Cardiac septum (tissue), 1 donor: ENCODE measurements around the gene TP63. TPM values are rescaled to one million over a fixed set of nuclear protein-coding genes. Genes with fewer than 3 reads are reported as not detected.

Source experiments
- DNase-seq: peaks from one replicate; pipeline ENCODE4 v3.0.0-alpha.2; 2020; ENCODE audit warnings: low spot score
- intact Hi-C: fragments of 100-400 bp; cut with DNase I; formaldehyde crosslinking; loops from one replicate; pipeline ENCODE4 v1.14.0; 2022
- total RNA-seq: library from RNA; stranded (reverse); fragmentation: NEBNext Ultra II Directional; extraction: Animal tissue kit (Norgen Biotek cat#: 25700); gene quantifications from one replicate; pipeline ENCODE4 v1.2.1, GENCODE V29; 2021
- donor health status: DM: no; HTN: no; CAD: no.

The TP63 gene
- total RNA-seq, 1 donor from 2014 or later: 0.40 TPM

DNA sequence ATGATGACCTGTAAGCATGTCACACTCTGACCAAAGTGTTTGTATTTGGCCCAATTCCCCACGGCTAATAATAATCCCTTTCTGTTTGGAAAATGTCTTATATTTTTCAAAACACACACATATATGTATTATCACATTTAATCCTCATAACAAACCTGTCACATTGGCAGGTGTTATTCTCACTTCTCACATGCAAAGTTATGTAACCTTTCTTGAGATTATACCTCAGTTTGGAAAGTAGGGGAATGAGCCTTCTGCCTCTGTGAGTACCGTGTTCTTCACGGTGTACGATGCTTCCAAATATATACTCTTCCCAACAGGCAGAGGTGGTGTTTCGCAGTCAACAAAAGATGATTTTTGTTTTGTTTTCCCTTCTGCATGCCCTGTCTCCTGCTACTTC, 205.6 kb downstream of the TP63 start:
- intact Hi-C loops: no loop called here
- no peak for DNase-seq

DNA sequence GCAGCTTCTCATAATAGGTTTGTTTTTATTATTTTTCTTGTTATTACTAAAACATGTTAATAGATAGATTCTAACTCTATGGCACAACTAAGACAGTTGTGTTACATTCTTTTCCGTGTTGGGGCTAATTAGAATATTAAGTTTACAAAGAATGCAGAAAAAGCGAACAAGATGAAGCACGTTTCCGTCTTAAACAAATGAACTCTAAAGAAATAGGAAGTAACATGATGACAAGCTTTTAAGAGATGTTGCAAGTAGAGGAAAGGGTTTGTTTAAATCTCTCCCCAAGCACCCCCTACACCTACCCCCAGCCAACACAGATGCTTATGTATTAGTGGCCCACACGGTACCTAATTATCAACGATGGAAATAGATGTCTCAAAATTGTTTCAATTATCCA, 207.1 kb downstream of the TP63 start:
- intact Hi-C loops: no loop called here
- DNase-seq: no peak

DNA sequence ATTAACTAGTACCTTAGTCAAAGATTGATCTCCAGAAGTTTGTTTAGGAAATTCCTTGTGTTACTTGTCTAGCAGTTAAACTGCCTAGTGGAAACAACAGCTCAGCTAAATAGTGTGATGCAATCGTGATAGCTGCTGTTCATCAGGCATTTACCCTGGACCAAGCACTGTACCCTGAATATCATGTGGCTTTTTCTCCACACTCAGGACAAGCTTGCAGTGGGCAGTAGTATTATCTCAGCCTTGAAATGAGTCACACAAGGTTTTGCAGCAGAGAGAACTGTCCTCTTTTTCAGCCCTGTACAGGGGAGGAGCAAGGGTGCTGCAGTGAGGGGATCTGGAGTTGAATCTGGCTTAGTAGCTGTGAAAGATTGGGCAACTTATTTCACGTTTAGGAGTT, 208.4 kb downstream of the TP63 start:
- no peak for DNase-seq

DNA sequence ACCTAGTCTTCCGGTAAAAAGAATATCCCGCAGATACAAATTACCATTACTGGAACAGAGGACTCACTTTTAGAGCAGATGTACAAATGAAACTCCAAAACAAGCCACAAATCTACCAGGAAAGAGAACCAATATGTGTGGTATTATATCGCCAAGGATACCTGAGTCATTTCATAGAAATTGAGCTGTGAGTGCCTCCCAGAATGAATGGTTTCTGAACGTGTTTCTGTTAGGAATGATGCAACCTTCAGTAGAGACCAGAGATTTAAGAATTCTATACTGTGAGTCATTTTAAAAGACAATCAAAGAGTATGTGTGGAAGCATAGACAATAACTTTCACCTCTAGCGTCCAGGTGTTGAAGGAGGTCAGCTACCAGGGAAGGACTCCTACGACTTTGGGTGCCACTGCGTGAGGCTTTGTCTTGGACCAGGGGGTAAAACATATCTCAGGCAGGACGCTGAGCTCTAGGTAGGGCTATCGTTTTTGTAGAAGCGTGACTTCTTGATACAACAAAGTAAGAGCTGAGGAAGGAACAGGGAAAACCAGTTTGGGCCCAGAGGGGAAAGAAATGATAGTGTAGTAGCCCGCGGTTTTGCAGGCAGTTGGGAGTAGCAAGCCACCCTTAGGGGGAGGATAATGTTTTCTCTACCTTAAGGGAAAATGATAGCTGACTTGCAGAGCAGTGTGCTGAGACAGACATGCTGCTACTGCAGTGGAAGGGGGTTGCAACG, 210.4 kb downstream of the TP63 start:
- intact Hi-C loops: no loop called here
- DNase-seq: no peak

More for the DNA sequence above, 208.4 kb downstream of the TP63 start:
- intact Hi-C loops: no loop called here

DNA sequence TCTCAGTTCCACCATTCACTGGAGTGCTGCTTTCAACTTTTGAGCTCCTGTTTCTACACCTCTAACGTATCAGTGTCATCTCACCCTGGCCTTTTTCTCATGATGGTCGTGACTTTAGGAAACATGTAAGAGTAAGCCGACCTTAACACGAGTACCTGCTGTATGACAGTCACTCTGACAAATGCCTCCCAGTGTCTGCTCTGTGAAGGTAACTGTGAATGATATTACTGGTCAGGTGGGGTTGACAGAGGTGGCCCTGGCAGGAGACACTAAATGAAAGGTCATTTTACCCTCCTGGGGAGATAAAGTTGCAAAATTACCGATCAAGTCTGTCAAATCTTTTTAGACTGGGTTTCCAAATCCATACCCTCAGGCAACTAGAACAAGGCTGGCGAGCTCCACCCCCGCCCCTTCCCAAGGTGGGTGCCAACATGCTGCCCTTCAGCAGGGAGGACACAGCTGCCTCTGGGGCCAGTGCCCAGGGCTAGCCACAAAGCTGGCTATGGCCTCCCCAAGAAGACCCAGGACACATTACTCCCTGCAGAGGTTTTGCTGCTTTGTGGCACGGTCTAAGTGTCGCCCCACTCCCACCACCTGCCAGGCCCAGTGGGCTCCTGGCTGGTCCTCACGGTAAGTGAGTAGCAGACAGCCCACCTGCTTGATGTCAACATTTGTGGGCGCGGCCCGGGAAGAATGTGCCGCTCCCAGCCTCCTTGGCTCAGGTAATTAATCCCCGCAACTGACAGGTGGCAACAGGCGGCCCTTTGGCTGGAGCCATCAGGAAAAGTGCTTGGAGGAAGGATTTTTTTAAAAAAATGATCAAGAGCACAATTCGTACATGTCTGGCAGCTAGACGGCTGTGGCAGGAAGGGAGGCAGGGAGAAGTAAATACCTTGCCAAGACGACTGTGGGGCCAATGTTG, 211.8 kb downstream of the TP63 start:
- no peak for DNase-seq
- intact Hi-C loops: no loop called here

DNA sequence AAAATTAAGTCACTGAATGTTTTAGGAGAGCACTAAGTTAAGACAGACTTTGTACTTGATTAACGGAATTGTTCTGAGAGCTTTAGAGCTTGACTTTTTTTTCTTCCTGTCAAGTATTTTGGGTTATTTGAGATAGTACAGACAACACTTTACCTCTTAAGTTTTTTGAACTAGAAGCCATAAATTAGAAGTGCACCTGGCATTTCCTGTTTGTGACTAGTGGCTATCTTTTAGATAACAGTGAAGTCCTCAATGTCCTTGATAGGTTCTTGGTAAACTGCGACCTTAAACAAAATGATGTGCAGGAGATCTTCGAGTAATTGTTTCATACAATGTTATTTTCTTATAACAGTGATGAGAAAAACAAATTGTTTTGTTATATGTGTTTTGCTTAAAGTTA, 213.9 kb downstream of the TP63 start:
- intact Hi-C loops: no loop called here
- DNase-seq: no peak

DNA sequence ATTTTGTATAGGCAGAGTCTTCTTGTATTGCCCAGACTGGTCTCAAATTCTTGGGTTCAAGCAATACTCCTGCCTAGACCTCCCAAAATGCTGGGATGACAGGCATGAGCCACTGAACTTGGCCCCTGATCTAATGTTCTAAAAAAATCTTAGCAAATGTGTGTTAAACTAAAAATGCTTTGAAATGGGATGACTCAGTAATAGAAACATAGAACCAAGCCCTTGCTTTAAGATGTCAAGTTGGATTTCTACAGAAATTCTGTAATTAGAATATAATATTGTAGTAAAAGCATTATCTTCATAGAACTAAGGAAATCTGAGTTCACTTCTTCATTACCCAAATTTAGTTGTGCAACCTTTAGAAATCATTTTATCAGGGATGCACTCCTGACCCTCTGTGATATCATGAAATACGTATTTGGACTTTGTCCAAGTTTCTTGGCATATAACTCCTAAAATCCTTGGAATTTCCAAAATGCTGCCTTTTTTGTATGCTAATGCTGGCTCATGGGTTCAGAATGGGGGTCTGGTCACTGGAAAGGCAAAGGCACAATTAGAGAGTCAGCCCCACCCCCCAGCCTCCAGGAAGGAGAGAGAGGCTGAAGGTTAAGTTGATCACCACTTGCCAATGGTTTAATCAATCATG, 217.3 kb downstream of the TP63 start:
- no peak for DNase-seq
- intact Hi-C loops: no loop called here

DNA sequence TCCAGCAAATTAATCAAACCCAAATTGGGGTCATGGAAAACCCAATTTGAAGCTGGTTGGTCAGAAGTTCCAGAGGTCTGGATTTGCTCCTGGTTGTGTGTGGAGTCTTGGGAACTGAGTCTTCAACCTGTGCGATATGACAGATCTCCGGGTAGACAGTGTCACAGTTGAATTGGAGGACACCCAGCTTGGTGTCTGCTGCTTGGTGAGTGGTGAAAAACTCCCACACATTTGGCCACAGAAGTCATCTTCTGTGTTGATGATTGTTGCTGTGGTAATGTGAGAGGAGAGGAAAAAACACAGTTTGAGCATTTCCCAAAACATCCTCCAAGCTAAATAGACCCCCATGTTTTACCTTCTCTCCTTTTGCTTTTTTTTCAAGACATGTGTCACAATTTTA, 218.1 kb downstream of the TP63 start:
- intact Hi-C loops: no loop called here
- no peak for DNase-seq

DNA sequence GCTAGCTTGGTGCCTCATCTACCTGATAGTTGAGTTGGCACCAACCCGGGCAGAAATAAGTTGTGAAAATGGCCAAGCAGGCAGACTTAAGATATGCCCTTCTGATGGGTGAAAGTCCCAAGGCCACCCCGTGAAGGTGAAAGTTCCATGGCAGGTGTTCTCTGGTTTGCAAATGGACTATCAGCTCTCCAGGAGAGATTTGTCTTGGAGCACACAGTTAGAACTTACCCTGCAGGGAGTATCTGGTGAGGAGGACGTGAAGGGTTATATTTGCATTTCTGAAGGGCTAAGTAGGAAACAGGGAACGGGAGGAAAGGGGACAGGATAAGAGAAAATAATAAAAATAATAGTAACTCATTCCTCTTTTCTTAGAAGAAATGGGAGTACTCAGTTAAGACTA, 220.5 kb downstream of the TP63 start:
- intact Hi-C loops: no loop called here
- DNase-seq: no peak

DNA sequence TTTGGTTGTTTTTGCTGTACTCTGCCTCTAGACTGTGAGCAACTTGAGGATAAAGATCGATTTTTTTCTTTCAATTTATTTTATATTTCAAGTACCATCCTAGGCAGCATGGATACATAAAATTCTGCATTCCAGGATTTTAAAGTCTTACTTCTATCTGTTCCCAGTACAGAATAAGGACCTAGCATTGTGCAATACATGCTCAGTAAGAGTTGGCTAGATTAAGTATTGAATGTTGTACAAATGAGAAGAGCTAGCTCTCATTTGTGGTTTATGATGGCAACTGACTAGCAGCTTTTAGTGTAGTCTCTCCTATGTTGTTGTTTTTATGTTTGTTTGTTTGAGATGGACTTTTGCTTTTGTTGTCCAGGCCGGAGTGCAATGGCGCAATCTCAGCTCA, 222.7 kb downstream of the TP63 start:
- DNase-seq: no peak
- intact Hi-C loops: no loop called here

DNA sequence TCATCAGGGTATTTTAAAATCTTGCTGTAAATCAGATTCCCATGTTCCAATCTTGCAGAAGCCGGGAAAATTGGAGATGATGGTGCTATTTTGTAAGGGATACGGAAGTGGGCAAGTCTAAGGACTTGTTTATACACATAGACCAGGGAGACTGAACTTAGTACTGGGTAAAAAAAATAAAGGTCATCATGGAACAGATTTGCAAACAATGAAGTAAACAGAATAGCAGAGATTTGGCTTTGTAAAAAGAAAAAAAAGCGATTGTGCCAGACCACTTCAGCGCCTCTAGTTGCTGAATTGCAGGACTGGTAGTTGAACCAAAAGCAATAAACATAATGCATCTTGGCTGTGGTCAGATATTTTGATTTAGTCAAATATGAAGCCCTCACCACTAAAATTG, 229.1 kb downstream of the TP63 start:
- no peak for DNase-seq
- intact Hi-C loops: no loop called here

DNA sequence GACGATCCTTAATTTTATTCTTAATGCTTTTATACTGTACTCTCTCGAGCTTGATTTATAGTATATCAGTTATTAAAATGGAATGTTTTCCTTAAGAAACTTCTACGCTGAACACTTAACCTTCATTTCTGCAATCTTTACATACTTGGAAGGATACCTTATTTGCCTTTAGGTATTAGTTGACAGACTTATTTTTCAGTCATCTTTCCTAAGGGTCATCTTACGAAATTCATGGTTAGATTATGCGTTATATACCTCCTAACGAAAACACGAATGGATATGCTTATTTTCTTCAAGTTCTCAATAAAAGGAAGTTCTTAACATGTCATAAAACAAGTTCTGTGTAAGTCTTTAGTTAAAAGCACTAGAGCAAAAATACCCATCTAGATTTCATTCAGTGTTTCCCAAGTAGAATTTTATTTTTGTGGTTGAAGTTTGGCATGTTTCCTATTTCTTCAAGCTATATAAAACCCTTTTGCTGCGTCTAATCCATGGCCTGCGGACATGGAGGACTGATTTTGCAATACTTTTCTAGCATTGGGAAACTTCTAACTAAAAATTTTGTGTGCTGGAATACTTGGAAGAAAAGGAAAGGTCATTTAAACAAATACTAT, 231.3 kb downstream of the TP63 start:
- intact Hi-C loops: no loop called here
- DNase-seq: no peak

DNA sequence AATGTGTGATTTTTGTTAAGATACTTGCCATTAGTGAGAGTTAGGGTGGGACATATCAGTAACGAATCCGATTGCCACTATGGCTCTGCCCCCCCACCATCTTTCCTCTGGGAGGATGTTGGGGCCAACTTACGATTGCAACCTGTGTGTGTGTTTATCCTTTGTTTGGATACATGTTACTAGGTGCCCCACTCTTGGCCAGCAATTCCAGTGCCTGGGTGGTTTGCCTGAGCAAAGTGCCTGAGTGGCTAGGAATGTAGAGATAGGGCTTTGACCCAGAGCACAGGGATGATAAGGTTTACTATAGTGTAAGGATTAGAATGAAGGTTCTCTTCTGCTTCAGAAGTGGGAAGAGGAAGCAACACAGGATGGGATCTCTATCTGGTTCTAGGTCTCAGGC, 231.8 kb downstream of the TP63 start:
- no peak for DNase-seq
- intact Hi-C loops: no loop called here

DNA sequence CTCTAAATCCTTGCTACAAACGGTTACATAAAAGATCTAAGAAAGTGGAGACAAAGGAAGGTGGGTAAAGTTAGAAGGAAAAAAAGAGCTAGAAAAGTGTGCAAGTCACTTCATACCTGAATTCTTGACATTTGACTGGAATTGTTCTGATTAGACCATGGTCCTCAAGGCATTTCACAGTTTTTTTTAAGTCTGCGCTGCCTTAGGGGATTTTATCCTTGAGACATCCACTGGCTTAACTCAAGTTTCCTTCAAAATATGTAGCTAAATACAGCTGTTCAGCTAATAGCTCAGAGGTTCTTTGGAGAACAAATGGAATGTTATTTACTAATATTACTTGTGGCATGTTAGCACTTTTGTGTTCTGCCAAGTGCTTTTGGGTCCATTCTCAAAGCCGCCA, 236.9 kb downstream of the TP63 start:
- no peak for DNase-seq
- intact Hi-C loops: no loop called here

DNA sequence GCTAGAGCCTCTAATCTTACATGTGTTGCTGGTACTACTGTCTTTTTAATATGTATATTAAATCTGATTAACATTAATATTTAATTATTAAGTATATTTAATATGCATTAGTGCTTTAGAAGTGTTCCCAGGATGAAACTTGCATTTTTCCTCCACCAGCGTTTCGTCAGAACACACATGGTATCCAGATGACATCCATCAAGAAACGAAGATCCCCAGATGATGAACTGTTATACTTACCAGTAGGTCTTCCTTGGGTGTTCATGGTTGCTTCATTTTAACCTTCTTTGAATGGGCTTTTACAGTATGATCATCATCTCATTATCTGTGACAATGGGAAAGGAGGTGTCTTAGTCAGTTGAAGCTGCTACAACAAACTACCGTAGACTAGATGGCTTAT, 238.0 kb downstream of the TP63 start:
- intact Hi-C loops: no loop called here
- DNase-seq: no peak

DNA sequence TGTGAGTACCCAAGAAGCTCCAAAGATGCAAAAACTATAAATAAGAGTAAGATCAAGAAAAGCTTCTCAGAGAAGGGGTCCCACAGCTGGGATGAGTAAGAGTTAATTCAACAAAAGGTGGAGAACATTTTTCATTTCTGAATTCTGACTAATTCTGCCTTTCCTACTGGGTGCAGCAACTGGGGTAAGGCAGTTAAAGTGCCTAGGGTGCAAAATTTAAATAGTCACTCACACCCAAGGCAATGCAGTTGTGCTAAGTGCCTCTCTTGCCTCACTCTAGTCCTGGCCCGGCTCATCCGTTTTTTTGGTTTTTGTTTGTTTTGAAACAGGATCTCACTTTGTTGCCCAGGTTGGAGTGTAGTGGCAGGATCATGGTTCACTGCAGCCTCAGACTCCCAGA, 240.2 kb downstream of the TP63 start:
- intact Hi-C loops: no loop called here
- no peak for DNase-seq

DNA sequence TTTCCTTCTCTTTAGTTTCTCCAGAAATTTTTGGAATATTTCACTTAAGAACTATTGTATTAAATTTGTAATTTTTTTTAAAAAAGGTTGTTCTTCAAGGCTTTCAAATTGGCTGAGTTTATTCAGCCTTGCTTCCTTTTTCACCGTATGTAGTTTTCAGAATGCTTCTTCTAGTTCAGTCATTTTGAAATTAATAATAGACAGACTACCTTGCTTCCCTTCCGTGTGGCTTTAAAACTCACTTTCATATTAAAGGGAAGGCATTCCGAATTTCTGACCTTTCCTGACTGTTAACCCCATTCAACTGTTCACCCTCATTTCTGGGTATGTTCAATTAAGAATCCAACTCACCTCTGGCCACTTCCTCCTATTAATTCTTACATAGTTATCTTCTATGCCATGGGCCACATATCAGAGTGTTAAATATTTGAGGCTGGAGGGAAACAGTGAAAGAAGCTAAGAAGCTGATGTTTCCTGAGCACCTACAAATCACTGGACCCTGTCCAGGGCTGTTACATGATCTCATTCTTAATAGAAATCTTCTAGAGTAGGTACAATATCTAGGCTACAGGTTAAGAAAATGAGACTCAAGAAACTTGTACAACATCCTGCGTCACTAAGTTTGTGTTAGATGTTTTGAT, 252.0 kb downstream of the TP63 start:
- intact Hi-C loops: no loop called here
- no peak for DNase-seq

DNA sequence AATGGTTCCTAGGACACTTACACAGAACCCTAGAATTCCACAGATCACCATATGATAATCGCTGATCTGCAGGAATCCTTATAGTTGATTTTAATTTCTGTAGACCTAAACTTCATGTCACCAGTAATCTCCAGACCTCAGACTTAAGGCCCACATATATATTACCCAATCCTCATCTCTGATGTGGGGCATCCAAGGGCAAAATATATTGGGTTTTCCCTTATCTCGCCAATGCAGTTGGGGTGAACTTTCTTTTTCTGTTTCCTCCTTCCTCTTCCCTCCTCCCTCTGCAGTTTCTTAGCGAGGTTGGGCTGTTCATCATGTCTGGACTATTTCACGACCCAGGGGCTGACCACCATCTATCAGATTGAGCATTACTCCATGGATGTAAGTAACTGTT, 259.3 kb downstream of the TP63 start:
- DNase-seq: no peak

DNA sequence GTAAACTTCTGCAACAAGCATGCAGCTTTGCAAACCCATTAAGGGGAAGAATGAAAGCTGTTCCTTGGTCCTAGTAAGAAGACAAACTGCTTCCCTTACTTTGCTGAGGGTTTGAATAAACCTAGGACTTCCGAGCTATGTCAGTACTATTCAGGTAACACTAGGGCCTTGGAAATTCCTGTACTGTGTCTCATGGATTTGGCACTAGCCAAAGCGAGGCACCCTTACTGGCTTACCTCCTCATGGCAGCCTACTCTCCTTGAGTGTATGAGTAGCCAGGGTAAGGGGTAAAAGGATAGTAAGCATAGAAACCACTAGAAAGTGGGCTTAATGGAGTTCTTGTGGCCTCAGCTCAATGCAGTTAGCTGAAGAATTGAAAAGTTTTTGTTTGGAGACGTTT, 265.3 kb downstream of the TP63 start:
- intact Hi-C loops: no loop called here
- no peak for DNase-seq

More for the DNA sequence above, 259.3 kb downstream of the TP63 start:
- intact Hi-C loops: no loop called here

DNA sequence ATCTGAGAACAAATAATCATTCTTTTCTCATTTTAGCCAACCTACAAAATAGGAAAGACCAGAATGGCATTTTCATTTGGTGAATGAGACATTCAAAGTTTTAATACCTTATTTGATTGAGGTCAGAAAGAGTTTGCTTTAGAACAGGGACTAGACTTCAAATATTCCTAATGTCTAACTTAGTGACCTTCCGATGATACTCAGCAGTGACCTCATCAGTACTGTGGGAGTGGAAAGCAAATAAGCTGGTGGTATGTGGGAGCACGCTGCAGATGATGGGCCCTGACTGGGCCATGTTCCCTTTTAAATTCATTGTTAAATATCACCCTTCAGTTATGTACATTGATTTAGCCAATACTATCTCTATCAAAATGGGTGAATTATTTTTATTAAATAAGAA, 266.2 kb downstream of the TP63 start:
- DNase-seq: no peak
- intact Hi-C loops: no loop called here
